ENCODE data around the gene KCTD3. TPM values are rescaled to one million over a fixed set of nuclear protein-coding genes. Genes with fewer than 3 reads are reported as not detected.

The KCTD3 gene
- total RNA-seq, 1 experiment from 2014 or later, result 39.3 TPM

GRCh38 chr1:215517441-215517891, 49.6 kb upstream of the KCTD3 start:
- no peak overlapping the region for H3K4ac ChIP-seq (ENCODE audit: low read depth, low read length)
- H3K9me3 Mint-ChIP-seq, result no peaks in the 10 kb centered on the region
- H2AK5ac ChIP-seq (ENCODE audit: insufficient read length, low read length), result no peak overlapping the region
- no peaks in the 10 kb centered on the region for H3K4me1 ChIP-seq (ENCODE audit: insufficient read depth, low read length)
- H3K27ac Mint-ChIP-seq, result no peak overlapping the region
- no peak overlapping the region for H3K27ac ChIP-seq (ENCODE audit: insufficient read length, low read depth, low read length)
- no peaks in the 10 kb centered on the region for H3K23me2 ChIP-seq (ENCODE audit: insufficient read length, low read depth, low read length, poor library complexity, severe bottlenecking)
- H3K27me3 ChIP-seq (ENCODE audit: insufficient read depth, low read length), result no peaks in the 10 kb centered on the region
- H2BK120ac ChIP-seq (ENCODE audit: low read depth, low read length, poor library complexity, severe bottlenecking), result no peak overlapping the region
- no peaks in the 10 kb centered on the region for H3K9me3 ChIP-seq (ENCODE audit: control insufficient read depth, low read depth, low read length)
- no peak overlapping the region for H3K4me3 Mint-ChIP-seq
- no peak overlapping the region for H3K23ac ChIP-seq (ENCODE audit: insufficient read length, low read depth, low read length)
- no peak overlapping the region for H4K91ac ChIP-seq (ENCODE audit: insufficient read length, low read depth, low read length)
- no peak overlapping the region for H3T11ph ChIP-seq (ENCODE audit: low read length)
- H3K9ac ChIP-seq (ENCODE audit: extremely low read depth, insufficient read length, low read length), result no peak overlapping the region
- H3K18ac ChIP-seq (ENCODE audit: insufficient read length, low read depth, low read length), result no peak overlapping the region
- no peaks in the 10 kb centered on the region for H3K4me1 Mint-ChIP-seq
- no peaks in the 10 kb centered on the region for H4K20me1 ChIP-seq (ENCODE audit: control insufficient read depth, insufficient read depth, insufficient read length)
- no peak overlapping the region for H3K4me2 ChIP-seq (ENCODE audit: insufficient read depth, insufficient read length, low read length)
- no peak overlapping the region for H4K8ac ChIP-seq (replicated peaks; ENCODE audit: insufficient read length, low read depth, low read length)
- no peaks in the 10 kb centered on the region for H3K79me1 ChIP-seq (ENCODE audit: insufficient read depth, low read depth, low read length, poor library complexity, severe bottlenecking)
- no peak overlapping the region for H3K56ac ChIP-seq (ENCODE audit: insufficient read length, low read depth, low read length)
- no peaks in the 10 kb centered on the region for H3K36me3 Mint-ChIP-seq (ENCODE audit: insufficient read depth in 1 of 3, low read depth in 3 of 3)
- no peaks in the 10 kb centered on the region for H3K27me3 Mint-ChIP-seq (ENCODE audit: low read depth)
- TF ChIP-seq, protein P1, sequence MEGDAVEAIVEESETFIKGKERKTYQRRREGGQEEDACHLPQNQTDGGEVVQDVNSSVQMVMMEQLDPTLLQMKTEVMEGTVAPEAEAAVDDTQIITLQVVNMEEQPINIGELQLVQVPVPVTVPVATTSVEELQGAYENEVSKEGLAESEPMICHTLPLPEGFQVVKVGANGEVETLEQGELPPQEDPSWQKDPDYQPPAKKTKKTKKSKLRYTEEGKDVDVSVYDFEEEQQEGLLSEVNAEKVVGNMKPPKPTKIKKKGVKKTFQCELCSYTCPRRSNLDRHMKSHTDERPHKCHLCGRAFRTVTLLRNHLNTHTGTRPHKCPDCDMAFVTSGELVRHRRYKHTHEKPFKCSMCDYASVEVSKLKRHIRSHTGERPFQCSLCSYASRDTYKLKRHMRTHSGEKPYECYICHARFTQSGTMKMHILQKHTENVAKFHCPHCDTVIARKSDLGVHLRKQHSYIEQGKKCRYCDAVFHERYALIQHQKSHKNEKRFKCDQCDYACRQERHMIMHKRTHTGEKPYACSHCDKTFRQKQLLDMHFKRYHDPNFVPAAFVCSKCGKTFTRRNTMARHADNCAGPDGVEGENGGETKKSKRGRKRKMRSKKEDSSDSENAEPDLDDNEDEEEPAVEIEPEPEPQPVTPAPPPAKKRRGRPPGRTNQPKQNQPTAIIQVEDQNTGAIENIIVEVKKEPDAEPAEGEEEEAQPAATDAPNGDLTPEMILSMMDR (conservative IDR thresholded peaks at IDR 0.05), result peak; percentile 64
- no peak overlapping the region for H2BK5ac ChIP-seq (ENCODE audit: insufficient read length, low read length)
- WGBS (ENCODE audit: extremely low coverage, insufficient read length, low lambda C conversion rate), result no CpG with 5 or more reads among the region's 4 CpGs
- H2AFZ ChIP-seq (ENCODE audit: low read length), result no peak overlapping the region
- peak; percentile 46 for DNase-seq
- no peak overlapping the region for H4K5ac ChIP-seq (ENCODE audit: insufficient read length, low read depth, low read length)
- no peaks in the 10 kb centered on the region for H3K79me2 ChIP-seq (ENCODE audit: insufficient read depth, low read length)
- H2BK20ac ChIP-seq (ENCODE audit: low read depth, low read length, poor library complexity, severe bottlenecking), result no peak overlapping the region
- H2BK12ac ChIP-seq (ENCODE audit: insufficient read length, low read depth, low read length), result no peak overlapping the region
- H3K14ac ChIP-seq (ENCODE audit: insufficient read depth, low read length), result no peak overlapping the region
- H2BK15ac ChIP-seq (ENCODE audit: low read depth, low read length), result no peak overlapping the region

Data from H9 (cell line).